HepG2 (cell line): Measurements from ENCODE around the gene TMEM260. TPM values are rescaled to one million over a fixed set of nuclear protein-coding genes. Genes with fewer than 3 reads are reported as not detected.
A peak's percentile ranks its signal among the peaks of the same experiment; 100 is the strongest.

ENCODE experiments used
- ASH2L ChIP-seq: fragments of 300-600, 200-600 bp; sonication (generic); IDR thresholded peaks from 2 replicates; pipeline ENCODE4 v1.7.0; 2017; ENCODE audit warnings: low read depth, mild to moderate bottlenecking, moderate library complexity, mixed read lengths, low read length; ENCODE audit not compliant: insufficient read length
- ATF7 ChIP-seq, 2 experiments: fragments of 450-650 bp in 1 of 2; sonication (generic) in 1 of 2; formaldehyde crosslinking in 1 of 2; IDR thresholded peaks; 2 replicates each; pipeline versions ENCODE4 v1.4.0 to v1.6.1; 2016 to 2020; ENCODE audit warnings: antibody characterized with exemption in 1 of 2, mild to moderate bottlenecking in 1 of 2, missing genetic modification reagents in 1 of 2
- FOXJ3 ChIP-seq: sonication (generic); formaldehyde crosslinking; IDR thresholded peaks from 2 replicates; pipeline ENCODE4 v1.4.0; 2020; ENCODE audit warnings: missing genetic modification reagents, mild to moderate bottlenecking, borderline replicate concordance
- FOXO1 ChIP-seq: sonication (generic); formaldehyde crosslinking; IDR thresholded peaks from 2 replicates; pipeline ENCODE4 v1.4.0; 2020; ENCODE audit warnings: missing genetic modification reagents
- GFI1 ChIP-seq: sonication (generic); formaldehyde crosslinking; IDR thresholded peaks from 2 replicates; pipeline ENCODE4 v1.5.0; 2020; ENCODE audit warnings: missing genetic modification reagents, mild to moderate bottlenecking, borderline replicate concordance
- HBP1 ChIP-seq: IDR thresholded peaks from 2 replicates; pipeline ENCODE4 v1.6.1; 2016; ENCODE audit warnings: low read depth, control low read depth
- HMG20B ChIP-seq: conservative IDR thresholded peaks from 2 replicates; pipeline ENCODE4 v1.6.1; 2016; ENCODE audit warnings: missing genetic modification reagents, missing compliant biosample characterization
- IRF1 ChIP-seq: sonication (generic); formaldehyde crosslinking; IDR thresholded peaks from 2 replicates; pipeline ENCODE4 v1.4.0; 2020; ENCODE audit warnings: low read depth, mild to moderate bottlenecking, missing genetic modification reagents
- MAFF ChIP-seq: IDR thresholded peaks from 2 replicates; pipeline ENCODE4 v1.6.1; 2011; ENCODE audit warnings: low read depth, low read length, improper control_type of control experiment
- NFATC3 ChIP-seq: sonication (generic); formaldehyde crosslinking; IDR thresholded peaks from 2 replicates; pipeline ENCODE4 v1.5.1; 2020; ENCODE audit warnings: mild to moderate bottlenecking, missing genetic modification reagents
- PBX2 ChIP-seq: IDR thresholded peaks from 2 replicates; pipeline ENCODE4 v1.6.1; 2016; ENCODE audit warnings: control low read depth
- PBX3 ChIP-seq: sonication (generic); formaldehyde crosslinking; IDR thresholded peaks from 2 replicates; pipeline ENCODE4 v1.8.1; 2023; ENCODE audit warnings: missing genetic modification reagents, inconsistent platforms, borderline replicate concordance
- REPIN1 ChIP-seq: sonication (generic); formaldehyde crosslinking; IDR thresholded peaks from 2 replicates; pipeline ENCODE4 v1.8.0; 2022; ENCODE audit warnings: missing genetic modification reagents, low read depth, mild to moderate bottlenecking, borderline replicate concordance
- SOX6 ChIP-seq, 2 experiments: fragments of 450-650 bp in 1 of 2; sonication (generic) in 1 of 2; formaldehyde crosslinking in 1 of 2; IDR thresholded peaks; 2 replicates each; pipeline versions ENCODE4 v1.4.0 to v1.6.1; 2017 to 2020; ENCODE audit warnings: antibody characterized with exemption in 1 of 2, mild to moderate bottlenecking in 1 of 2, missing genetic modification reagents in 1 of 2
- ZBTB44 ChIP-seq: sonication (generic); formaldehyde crosslinking; IDR thresholded peaks from 2 replicates; pipeline ENCODE4 v1.4.0; 2020; ENCODE audit warnings: missing genetic modification reagents
- ZNF17 ChIP-seq: sonication (generic); formaldehyde crosslinking; IDR thresholded peaks from 2 replicates; pipeline ENCODE4 v1.5.0; 2020; ENCODE audit warnings: mild to moderate bottlenecking, missing genetic modification reagents
- ZNF20 ChIP-seq: sonication (generic); formaldehyde crosslinking; IDR thresholded peaks from 2 replicates; pipeline ENCODE4 v1.4.0; 2020; ENCODE audit warnings: mild to moderate bottlenecking, moderate library complexity, missing genetic modification reagents
- ZNF224 ChIP-seq: sonication (generic); formaldehyde crosslinking; IDR thresholded peaks from 2 replicates; pipeline ENCODE4 v1.5.0; 2020; ENCODE audit warnings: mild to moderate bottlenecking, missing genetic modification reagents
- ZNF232 ChIP-seq: sonication (generic); formaldehyde crosslinking; IDR thresholded peaks from 2 replicates; pipeline ENCODE4 v1.4.0; 2020; ENCODE audit warnings: missing genetic modification reagents, borderline replicate concordance
- ZNF720 ChIP-seq: sonication (generic); formaldehyde crosslinking; IDR thresholded peaks from 2 replicates; pipeline ENCODE4 v1.4.0; 2020; ENCODE audit warnings: missing genetic modification reagents
- ZNF747 ChIP-seq: sonication (generic); formaldehyde crosslinking; IDR thresholded peaks from 2 replicates; pipeline ENCODE4 v1.8.1; 2023; ENCODE audit warnings: missing genetic modification reagents, mild to moderate bottlenecking, borderline replicate concordance
- ZNF773 ChIP-seq: sonication (generic); formaldehyde crosslinking; IDR thresholded peaks from 2 replicates; pipeline ENCODE4 v1.4.0; 2020; ENCODE audit warnings: missing genetic modification reagents, borderline replicate concordance
- ZNF83 ChIP-seq: sonication (generic); formaldehyde crosslinking; IDR thresholded peaks from 2 replicates; pipeline ENCODE4 v1.4.0; 2020; ENCODE audit warnings: missing genetic modification reagents, mild to moderate bottlenecking, borderline replicate concordance
- polyA plus RNA-seq, 8 experiments: library from polyadenylated mRNA; depleted of rRNA in 3 of 8; stranded (reverse) in 7 of 8; unstranded in 1 of 8; fragments of >200 nt; fragmentation: Illumina TruSeq in 4 of 8; extraction: Trizol in 4 of 8; gene quantifications; 2 replicates each; pipeline versions ENCODE4 v1.2.1 to v1.2.3, GENCODE V29; 2011 to 2016; ENCODE audit warnings: low read depth in 4 of 8, missing spikeins in 1 of 8, mixed read lengths in 1 of 8; ENCODE audit not compliant: insufficient read depth in 1 of 8
- total RNA-seq, 5 experiments: library from RNA; depleted of rRNA; stranded (reverse); fragments of >200 nt; fragmentation: Illumina TruSeq; extraction: Trizol; gene quantifications; 2 replicates each; pipeline ENCODE4 v1.2.3, GENCODE V29; 2016; ENCODE audit warnings: low read depth in 1 of 5

The TMEM260 gene
- total and polyA plus RNA-seq, 2 of the 13 experiments (the other 11 are each of a cell fraction or from before 2014, with no cell fraction given), result 7.7 to 9.3 TPM

GRCh38 chr14:56555921-56556570 lies 23.6 kb upstream of the TMEM260 start (continued):
- TF ChIP-seq ZNF747 (no peak), REPIN1 (CRISPR knock-in tag) (no peak), GFI1 (CRISPR knock-in tag) (no peak), ZNF773 (no peak), ZNF232 (no peak), ATF7 (IDR thresholded peaks at IDR 0.05) (no peak), ATF7 (CRISPR knock-in tag; IDR thresholded peaks at IDR 0.05) (no peak), PBX2 (CRISPR knock-in tag) (no peak), ASH2L (no peak), IRF1 (no peak), ZNF83 (no peak), NFATC3 (no peak), PBX3 (no peak), FOXJ3 (CRISPR knock-in tag) (peak; percentile 64; the same call in 1 of the 2 replicates), ZNF17 (CRISPR knock-in tag) (no peak), MAFF (no peak), ZNF720 (no peak), ZNF20 (CRISPR knock-in tag) (no peak), FOXO1 (CRISPR knock-in tag) (0 out of 2 replicates have a peak, but pooled peaks have one; percentile 36), HBP1 (CRISPR knock-in tag) (no peak), ZBTB44 (CRISPR knock-in tag) (no peak), HMG20B (CRISPR knock-in tag) (no peak), ZNF224 (CRISPR knock-in tag) (no peak), SOX6 (IDR thresholded peaks at IDR 0.05) (no peak), SOX6 (CRISPR knock-in tag; IDR thresholded peaks at IDR 0.05) (0 out of 2 replicates have a peak, but pooled peaks have one; percentile 18)
